Subcutaneous adipose tissue (tissue), 4 donors: ENCODE data around the gene AKAP6. TPM values are rescaled to one million over a fixed set of nuclear protein-coding genes. Genes with fewer than 3 reads are reported as not detected.

ENCODE experiments used
- CTCF ChIP-seq: fragments of 450-650 bp; IDR thresholded peaks from one replicate; pipeline ENCODE4 v1.5.1; 2016; ENCODE audit warnings: low read depth, mild to moderate bottlenecking, control low read depth, antibody characterized with exemption, moderate library complexity
- total RNA-seq, 4 donors: library from RNA; depleted of rRNA; stranded (reverse); fragments of >200 nt; gene quantifications; one replicate each; pipeline ENCODE4 v1.1.0, GENCODE V29; 2016

AKAP6 gene
- total RNA-seq, 4 donors from 2014 or later, result 0.65 to 6.5 (median 1.2) TPM

- no peak for TF ChIP-seq CTCF
These were observed 352.5 kb downstream of the AKAP6 start for GRCh38 chr14:32681598-32681997.

- TF ChIP-seq CTCF, result no peak
These were observed 353.1 kb downstream of the AKAP6 start for GRCh38 chr14:32682214-32682613.

GRCh38 chr14:32683679-32684078 is 354.6 kb downstream of the AKAP6 start:
- no peak for TF ChIP-seq CTCF

- TF ChIP-seq CTCF, result no peak
These were observed 359.8 kb downstream of the AKAP6 start for GRCh38 chr14:32688941-32689340.

- TF ChIP-seq CTCF, result no peak
These were observed 363.3 kb downstream of the AKAP6 start for GRCh38 chr14:32692441-32692840.

GRCh38 chr14:32693114-32693513 is 364.0 kb downstream of the AKAP6 start:
- no peak for TF ChIP-seq CTCF

- TF ChIP-seq CTCF, result no peak
These were observed 365.8 kb downstream of the AKAP6 start for GRCh38 chr14:32694795-32695449.
